ENCODE measurements around the gene SYNDIG1L. TPM values are rescaled to one million over a fixed set of nuclear protein-coding genes. Genes with fewer than 3 reads are reported as not detected.

Gene SYNDIG1L
- polyA plus RNA-seq, 1 donor (not counting 4 experiments of a cell fraction or from before 2014, with no cell fraction given), result not detected

- peaks cover 10% of the 10 kb centered on the region for H3K27me3 ChIP-seq (ENCODE audit: control insufficient read depth, extremely low read depth, insufficient read depth, low read length)
- dilution Hi-C loops (cut with MboI; ENCODE audit: extremely low pct_ligation_motif_present, low sequenced_read_pairs), result no loop called here
- H3K4me1 ChIP-seq (ENCODE audit: control insufficient read depth, extremely low read depth, insufficient read depth, low read length), result no peaks in the 10 kb centered on the region
- no peak overlapping the region for H3K9ac ChIP-seq (ENCODE audit: control insufficient read depth, extremely low read depth, insufficient read depth, low read length)
- H3K4me2 ChIP-seq (ENCODE audit: control insufficient read depth, extremely low read depth, insufficient read depth, low read depth, low read length), result no peak overlapping the region
- TF ChIP-seq EZH2 (IDR thresholded peaks at IDR 0.05; ENCODE audit: low read length) (no peak), CTCF (optimal IDR thresholded peaks at IDR 0.05 in 1 of 3, IDR thresholded peaks at IDR 0.05 in 1 of 3, conservative IDR thresholded peaks at IDR 0.05 in 1 of 3; ENCODE audit: extremely low read depth in 1 of 3, insufficient read depth in 2 of 3, low read length in 3 of 3) (no peak)
- no peak for DNase-seq (ENCODE audit: low read depth, low spot score)
- H3K36me3 ChIP-seq (ENCODE audit: control insufficient read depth in 2 of 2, extremely low read depth in 1 of 2, insufficient read depth in 2 of 2, low read length in 2 of 2), result no peaks in the 10 kb centered on the region
- no peaks in the 10 kb centered on the region for H4K20me1 ChIP-seq (ENCODE audit: control insufficient read depth, extremely low read depth, insufficient read depth, low read length)
- FAIRE-seq, result no peak
- H2AFZ ChIP-seq (ENCODE audit: control insufficient read depth, low read length), result no peak overlapping the region
- no peak overlapping the region for H3K27ac ChIP-seq (ENCODE audit: control insufficient read depth, insufficient read depth, low read length)
- no peaks in the 10 kb centered on the region for H3K9me3 ChIP-seq (ENCODE audit: control insufficient read depth, low read depth, low read length)
- H3K9me1 ChIP-seq (ENCODE audit: control insufficient read depth, extremely low read depth, insufficient read depth, low read length), result no peaks in the 10 kb centered on the region
- H3K79me2 ChIP-seq (ENCODE audit: control insufficient read depth, insufficient read depth, low read length), result no peaks in the 10 kb centered on the region
- no peak overlapping the region for H3K4me3 ChIP-seq (ENCODE audit: control insufficient read depth in 2 of 3, extremely low read depth in 1 of 3, insufficient read depth in 2 of 3, low read depth in 1 of 3, low read length in 3 of 3)
These were observed 13.3 kb downstream of the SYNDIG1L start for GRCh38 chr14:74412753-74413152.

GRCh38 chr14:74411671-74412070 lies 14.3 kb downstream of the SYNDIG1L start:
- Histone ChIP-seq H3K27me3 (ENCODE audit: control insufficient read depth, extremely low read depth, insufficient read depth, low read length) (peaks cover 7% of the 10 kb centered on the region), H3K4me2 (ENCODE audit: control insufficient read depth, extremely low read depth, insufficient read depth, low read depth, low read length) (no peak overlapping the region), H3K9me1 (ENCODE audit: control insufficient read depth, extremely low read depth, insufficient read depth, low read length) (no peaks in the 10 kb centered on the region), H3K79me2 (ENCODE audit: control insufficient read depth, insufficient read depth, low read length) (no peaks in the 10 kb centered on the region), H3K4me1 (ENCODE audit: control insufficient read depth, extremely low read depth, insufficient read depth, low read length) (no peaks in the 10 kb centered on the region), H3K9ac (ENCODE audit: control insufficient read depth, extremely low read depth, insufficient read depth, low read length) (no peak overlapping the region), H3K27ac (ENCODE audit: control insufficient read depth, insufficient read depth, low read length) (no peak overlapping the region), H2AFZ (ENCODE audit: control insufficient read depth, low read length) (no peak overlapping the region), H3K4me3 (ENCODE audit: control insufficient read depth in 2 of 3, extremely low read depth in 1 of 3, insufficient read depth in 2 of 3, low read depth in 1 of 3, low read length in 3 of 3) (no peak overlapping the region), H4K20me1 (ENCODE audit: control insufficient read depth, extremely low read depth, insufficient read depth, low read length) (no peaks in the 10 kb centered on the region), H3K9me3 (ENCODE audit: control insufficient read depth, low read depth, low read length) (no peaks in the 10 kb centered on the region), H3K36me3 (ENCODE audit: control insufficient read depth in 2 of 2, extremely low read depth in 1 of 2, insufficient read depth in 2 of 2, low read length in 2 of 2) (no peaks in the 10 kb centered on the region)
- no peak for DNase-seq (ENCODE audit: low read depth, low spot score)
- dilution Hi-C loops (cut with MboI; ENCODE audit: extremely low pct_ligation_motif_present, low sequenced_read_pairs), result no loop called here
- FAIRE-seq, result no peak
- TF ChIP-seq EZH2 (IDR thresholded peaks at IDR 0.05; ENCODE audit: low read length) (no peak), CTCF (optimal IDR thresholded peaks at IDR 0.05 in 1 of 3, IDR thresholded peaks at IDR 0.05 in 1 of 3, conservative IDR thresholded peaks at IDR 0.05 in 1 of 3; ENCODE audit: extremely low read depth in 1 of 3, insufficient read depth in 2 of 3, low read length in 3 of 3) (no peak)
